ENCODE results near the gene CAV3. TPM values are rescaled to one million over a fixed set of nuclear protein-coding genes. Genes with fewer than 3 reads are reported as not detected.

Gene CAV3
- total RNA-seq, 2 experiments from 2014 or later: not detected

DNA sequence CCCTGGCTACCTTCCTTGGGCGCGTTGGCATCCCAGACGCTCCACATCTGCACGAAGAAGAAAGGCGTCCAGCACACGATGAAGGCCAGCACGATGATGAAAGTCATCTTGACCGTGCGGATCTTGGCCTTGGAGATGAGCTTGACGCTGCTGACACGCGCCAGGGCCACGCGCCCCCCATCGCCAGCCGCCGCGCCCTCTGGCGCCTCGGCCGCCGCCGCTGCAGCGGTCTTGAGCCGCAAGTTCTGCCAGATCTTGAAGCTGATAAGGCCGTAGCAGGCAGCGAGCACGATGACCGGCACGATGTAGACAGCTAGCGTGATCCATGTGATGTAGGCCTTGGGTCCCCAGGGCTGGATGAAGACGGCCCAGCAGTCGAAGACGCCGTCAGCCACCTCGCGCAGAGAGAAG lies 33.7 kb downstream of the CAV3 start:
- intact Hi-C loops (cut with DNase I, micrococcal nuclease): no loop called here
- H3K27me3 ChIP-seq (ENCODE audit: control insufficient read depth in 1 of 2, insufficient read depth in 2 of 2, low read length in 2 of 2): peaks cover 24 to 35% of the 10 kb centered on the region in 2 experiments
- no peak for ATAC-seq (ENCODE audit: poor library complexity)
- TF ChIP-seq, protein P1, sequence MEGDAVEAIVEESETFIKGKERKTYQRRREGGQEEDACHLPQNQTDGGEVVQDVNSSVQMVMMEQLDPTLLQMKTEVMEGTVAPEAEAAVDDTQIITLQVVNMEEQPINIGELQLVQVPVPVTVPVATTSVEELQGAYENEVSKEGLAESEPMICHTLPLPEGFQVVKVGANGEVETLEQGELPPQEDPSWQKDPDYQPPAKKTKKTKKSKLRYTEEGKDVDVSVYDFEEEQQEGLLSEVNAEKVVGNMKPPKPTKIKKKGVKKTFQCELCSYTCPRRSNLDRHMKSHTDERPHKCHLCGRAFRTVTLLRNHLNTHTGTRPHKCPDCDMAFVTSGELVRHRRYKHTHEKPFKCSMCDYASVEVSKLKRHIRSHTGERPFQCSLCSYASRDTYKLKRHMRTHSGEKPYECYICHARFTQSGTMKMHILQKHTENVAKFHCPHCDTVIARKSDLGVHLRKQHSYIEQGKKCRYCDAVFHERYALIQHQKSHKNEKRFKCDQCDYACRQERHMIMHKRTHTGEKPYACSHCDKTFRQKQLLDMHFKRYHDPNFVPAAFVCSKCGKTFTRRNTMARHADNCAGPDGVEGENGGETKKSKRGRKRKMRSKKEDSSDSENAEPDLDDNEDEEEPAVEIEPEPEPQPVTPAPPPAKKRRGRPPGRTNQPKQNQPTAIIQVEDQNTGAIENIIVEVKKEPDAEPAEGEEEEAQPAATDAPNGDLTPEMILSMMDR (IDR thresholded peaks at IDR 0.05): no peak
- peaks cover 16% of the 10 kb centered on the region for H3K4me1 ChIP-seq (ENCODE audit: insufficient read depth, low read length)
- Mint-ChIP-seq H3K4me1 (ENCODE audit: low read depth) (peaks cover 5% of the 10 kb centered on the region), H3K36me3 (ENCODE audit: low read depth) (no peaks in the 10 kb centered on the region), H3K9me3 (no peaks in the 10 kb centered on the region), H3K27ac (no peak overlapping the region), H3K27me3 (peaks cover 51% of the 10 kb centered on the region), H3K4me3 (no peak overlapping the region)
- peaks cover 0 to 10% of the 10 kb centered on the region in 2 experiments for H3K9me3 ChIP-seq (ENCODE audit: control insufficient read depth in 1 of 2, insufficient read depth in 1 of 2, low read length in 2 of 2)
- ChIA-PET CTCF (no interaction called here), POLR2A (no interaction called here)
- H3K4me3 ChIP-seq (ENCODE audit: low read length): no peak overlapping the region
- H3K36me3 ChIP-seq (ENCODE audit: insufficient read depth, low read length): no peaks in the 10 kb centered on the region
- no peak overlapping the region for H3K27ac ChIP-seq (ENCODE audit: low read depth in 1 of 2, low read length in 2 of 2)
- no peak for DNase-seq

DNA sequence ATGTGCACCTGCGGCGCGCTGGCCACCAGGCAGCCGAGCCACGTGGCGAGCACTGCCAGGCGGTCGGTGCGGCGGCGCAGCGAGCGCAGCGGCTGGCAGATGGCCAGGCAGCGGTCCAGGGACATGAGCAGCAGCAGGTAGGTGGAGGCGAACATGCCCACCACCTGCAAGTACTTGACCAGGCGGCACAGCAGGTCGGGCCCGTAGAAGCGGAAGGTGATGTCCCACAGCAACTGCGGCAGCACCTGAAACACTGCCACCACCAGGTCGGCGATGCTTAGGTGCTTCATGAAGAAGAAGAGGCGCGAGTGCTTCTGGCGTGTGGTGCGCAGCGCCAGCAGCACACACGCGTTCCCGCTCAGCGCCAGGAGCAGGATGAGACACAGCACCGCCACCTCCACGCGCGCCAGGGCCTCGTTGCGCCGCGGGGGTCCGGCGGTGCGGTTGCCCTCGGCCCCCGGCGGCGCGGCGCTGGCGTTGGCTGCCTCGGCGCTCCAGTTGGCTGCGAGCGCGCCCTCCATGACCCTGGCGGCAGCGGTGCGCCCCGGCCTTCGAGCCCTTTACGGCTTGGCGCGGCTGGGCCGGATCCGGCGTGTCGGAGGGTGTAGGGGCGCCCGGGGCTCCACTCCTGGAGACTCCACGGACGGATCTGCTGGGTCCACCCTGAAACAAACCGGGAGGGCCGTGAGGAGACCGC lies 34.2 kb downstream of the CAV3 start:
- POLR2A ChIA-PET: no interaction called here
- H3K9me3 ChIP-seq (ENCODE audit: control insufficient read depth in 1 of 2, insufficient read depth in 1 of 2, low read length in 2 of 2): peaks cover 0 to 10% of the 10 kb centered on the region in 2 experiments
- no peaks in the 10 kb centered on the region for H3K36me3 Mint-ChIP-seq (ENCODE audit: low read depth)
- TF ChIP-seq, protein P1 (IDR thresholded peaks at IDR 0.05): no peak
- H3K4me1 ChIP-seq (ENCODE audit: insufficient read depth, low read length): peaks cover 16% of the 10 kb centered on the region
- H3K27me3 Mint-ChIP-seq: peaks cover 51% of the 10 kb centered on the region
- no peak overlapping the region for H3K27ac Mint-ChIP-seq
- intact Hi-C loops (cut with DNase I, micrococcal nuclease): no loop called here
- H3K4me3 ChIP-seq (ENCODE audit: low read length): no peak overlapping the region
- H3K4me1 Mint-ChIP-seq (ENCODE audit: low read depth): peaks cover 5% of the 10 kb centered on the region
- DNase-seq (no peak), ATAC-seq (ENCODE audit: poor library complexity) (no peak)
- CTCF ChIA-PET: no interaction called here
- no peaks in the 10 kb centered on the region for H3K36me3 ChIP-seq (ENCODE audit: insufficient read depth, low read length)
- H3K4me3 Mint-ChIP-seq: no peak overlapping the region
- peaks cover 25 to 35% of the 10 kb centered on the region in 2 experiments for H3K27me3 ChIP-seq (ENCODE audit: control insufficient read depth in 1 of 2, insufficient read depth in 2 of 2, low read length in 2 of 2)
- no peaks in the 10 kb centered on the region for H3K9me3 Mint-ChIP-seq
- no peak overlapping the region for H3K27ac ChIP-seq (ENCODE audit: low read depth in 1 of 2, low read length in 2 of 2)

DNA sequence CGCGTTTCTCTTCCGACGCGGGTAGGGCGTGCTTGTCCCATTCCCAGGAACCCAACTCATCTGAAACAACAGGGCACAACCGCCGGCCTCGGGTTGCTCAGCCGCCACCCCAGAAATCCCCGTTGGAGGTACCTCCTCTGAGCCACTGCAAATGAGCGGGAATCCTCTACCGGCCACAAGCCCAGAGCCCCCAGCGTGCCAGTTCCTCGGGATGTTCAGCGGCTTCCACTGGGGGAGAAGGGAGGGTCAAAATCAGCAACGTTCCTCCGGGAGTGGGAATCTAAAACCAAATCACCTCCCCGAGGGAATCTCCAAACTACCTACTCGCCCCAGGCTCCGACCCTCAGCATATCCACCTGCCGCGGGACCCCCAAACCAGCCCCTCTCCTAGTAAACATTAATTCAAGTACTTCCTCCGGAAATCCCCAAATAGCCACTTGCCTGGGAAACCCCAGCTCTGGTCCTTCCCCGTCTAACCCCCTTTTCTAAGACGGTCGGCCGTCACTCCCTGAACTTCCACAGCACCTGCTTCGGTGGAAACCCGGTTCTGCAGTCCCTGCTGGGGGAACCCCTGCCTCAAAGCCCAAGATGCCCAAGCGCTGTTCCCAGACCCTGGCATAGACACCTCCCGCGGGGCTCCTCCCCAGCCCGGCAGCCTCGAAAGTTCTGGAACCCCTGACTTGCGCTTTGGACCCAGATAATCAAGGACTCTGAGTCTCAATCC lies 34.9 kb downstream of the CAV3 start:
- Histone ChIP-seq H3K27me3 (ENCODE audit: control insufficient read depth in 1 of 2, insufficient read depth in 2 of 2, low read length in 2 of 2) (peaks cover 25 to 35% of the 10 kb centered on the region in 2 experiments), H3K4me3 (ENCODE audit: low read length) (no peak overlapping the region), H3K27ac (ENCODE audit: low read depth in 1 of 2, low read length in 2 of 2) (no peak overlapping the region), H3K4me1 (ENCODE audit: insufficient read depth, low read length) (peaks cover 16% of the 10 kb centered on the region), H3K9me3 (ENCODE audit: control insufficient read depth in 1 of 2, insufficient read depth in 1 of 2, low read length in 2 of 2) (peaks cover 0 to 10% of the 10 kb centered on the region in 2 experiments), H3K36me3 (ENCODE audit: insufficient read depth, low read length) (no peaks in the 10 kb centered on the region)
- Mint-ChIP-seq H3K27ac (no peak overlapping the region), H3K4me1 (ENCODE audit: low read depth) (peaks cover 5% of the 10 kb centered on the region), H3K36me3 (ENCODE audit: low read depth) (no peaks in the 10 kb centered on the region), H3K27me3 (peaks cover 51% of the 10 kb centered on the region), H3K4me3 (no peak overlapping the region), H3K9me3 (no peaks in the 10 kb centered on the region)
- ATAC-seq (ENCODE audit: poor library complexity): no peak
- intact Hi-C loops (cut with DNase I, micrococcal nuclease): no loop called here
- ChIA-PET CTCF (interaction anchor here (1.3 to 1.5 kb wide), 2 partner anchors 98 to 534 kb away, joined by 3 read pairs; no protein-coding TSS in a partner anchor), POLR2A (no interaction called here)
- TF ChIP-seq, protein P1 (IDR thresholded peaks at IDR 0.05): no peak
- DNase-seq: no peak

All from CD4-positive, alpha-beta T cell (primary cell).